Peyer's patch (tissue), 4 donors: ENCODE measurements around the gene HES4. TPM values are rescaled to one million over a fixed set of nuclear protein-coding genes. Genes with fewer than 3 reads are reported as not detected.

Source experiments
- DNase-seq, 3 donors: peaks; one replicate each; pipeline ENCODE4 v3.0.0-alpha.2; 2017 to 2019
- H3K27ac ChIP-seq, 4 donors: fragments of 200-600 bp; sonication (generic); one replicate each; pipeline ENCODE4 v1.5.1; 2016 to 2019
- H3K27me3 ChIP-seq, 2 donors: fragments of 200-600 bp; sonication (generic); one replicate each; pipeline ENCODE4 v1.5.1; 2019
- H3K36me3 ChIP-seq, 3 donors: fragments of 200-600 bp; sonication (generic); one replicate each; pipeline ENCODE4 v1.5.1; 2016 to 2019
- H3K4me1 ChIP-seq, 4 donors: fragments of 200-600 bp; sonication (generic); one replicate each; pipeline ENCODE4 v1.5.1; 2016 to 2019
- H3K4me3 ChIP-seq, 4 donors: fragments of 200-600 bp; sonication (generic); 1 replicate in 3 of 4; 2 replicates in 1 of 4; pipeline ENCODE4 v1.5.1; 2016 to 2019; ENCODE audit warnings: mild to moderate bottlenecking in 1 of 4
- H3K9me3 ChIP-seq, 4 donors: fragments of 200-600 bp; sonication (generic); one replicate each; pipeline ENCODE4 v1.5.1; 2016 to 2019; ENCODE audit warnings: mild to moderate bottlenecking in 1 of 4
- CTCF ChIP-seq, 6 experiments: fragments of 450-650 bp in 4 of 6; fragments of 200-600 bp in 2 of 6; sonication (generic) in 1 of 6; IDR thresholded peaks; one replicate each; pipeline ENCODE4 v1.5.1; 2017 to 2019; ENCODE audit warnings: antibody characterized with exemption in 6 of 6, mild to moderate bottlenecking in 3 of 6, moderate library complexity in 1 of 6
- POLR2A ChIP-seq, 2 donors: fragments of 450-650 bp; IDR thresholded peaks; one replicate each; pipeline ENCODE4 v1.5.1; 2017; ENCODE audit warnings: antibody characterized with exemption in 2 of 2, mild to moderate bottlenecking in 2 of 2, moderate library complexity in 2 of 2
- total RNA-seq, 4 donors: library from RNA; depleted of rRNA; stranded (reverse); fragments of >200 nt; gene quantifications; one replicate each; pipeline ENCODE4 v1.1.0, GENCODE V29; 2016

HES4 gene
- total RNA-seq, 4 donors from 2014 or later = 3.9 to 12.4 (median 7.7) TPM

- Histone ChIP-seq H3K27ac (no peak overlapping the region), H3K4me3 (no peak overlapping the region), H3K36me3 (no peaks in the 10 kb centered on the region), H3K9me3 (no peaks in the 10 kb centered on the region), H3K27me3 (no peaks in the 10 kb centered on the region), H3K4me1 (peaks cover 0 to 4% (median 0%) of the 10 kb centered on the region in 4 donors)
- TF ChIP-seq CTCF (IDR thresholded peaks at IDR 0.05) = no peak
- DNase-seq = no peak
Measured at GRCh38 chr1:982765-983436, 17.0 kb downstream of the HES4 start.

- Histone ChIP-seq H3K4me3 (no peak within 1 kb of the TSS), H3K27ac (no peak within 1 kb of the TSS), H3K27me3 (no peaks in the 10 kb centered on the region), H3K4me1 (peaks cover 0 to 4% (median 0%) of the 10 kb centered on the region in 4 donors), H3K9me3 (no peaks in the 10 kb centered on the region), H3K36me3 (no peaks in the 10 kb centered on the region)
- DNase-seq = no peak
- no peak for TF ChIP-seq POLR2A (IDR thresholded peaks at IDR 0.05)
- TF ChIP-seq CTCF (IDR thresholded peaks at IDR 0.05) = no peak
Measured at GRCh38 chr1:981955-982558, 17.8 kb downstream of the HES4 start, which contains the start of gene PERM1. PERM1 (minus strand) TSS chr1:982093; CDS start chr1:981029, 1,064 bp downstream.

- DNase-seq = no peak
- no peak for TF ChIP-seq CTCF (IDR thresholded peaks at IDR 0.05)
- Histone ChIP-seq H3K9me3 (no peaks in the 10 kb centered on the region), H3K4me3 (no peak overlapping the region), H3K36me3 (no peaks in the 10 kb centered on the region), H3K27ac (no peak overlapping the region), H3K4me1 (peaks cover 0 to 4% (median 0%) of the 10 kb centered on the region in 4 donors), H3K27me3 (no peaks in the 10 kb centered on the region)
Measured at GRCh38 chr1:981491-981954, 18.4 kb downstream of the HES4 start.

GRCh38 chr1:980602-981395 lies 19.1 kb downstream of the HES4 start:
- Histone ChIP-seq H3K36me3 (no peaks in the 10 kb centered on the region), H3K9me3 (no peaks in the 10 kb centered on the region), H3K4me3 (no peak overlapping the region), H3K27ac (no peak overlapping the region), H3K4me1 (peaks cover 0 to 11% (median 3%) of the 10 kb centered on the region in 4 donors), H3K27me3 (no peaks in the 10 kb centered on the region)
- DNase-seq = no peak
- TF ChIP-seq CTCF (IDR thresholded peaks at IDR 0.05) (no peak), POLR2A (IDR thresholded peaks at IDR 0.05) (no peak)

GRCh38 chr1:980137-980571 lies 19.7 kb downstream of the HES4 start:
- Histone ChIP-seq H3K9me3 (no peaks in the 10 kb centered on the region), H3K4me1 (peaks cover 0 to 13% (median 4%) of the 10 kb centered on the region in 4 donors), H3K36me3 (no peaks in the 10 kb centered on the region), H3K27ac (no peak overlapping the region), H3K27me3 (no peaks in the 10 kb centered on the region), H3K4me3 (no peak overlapping the region)
- no peak for DNase-seq
- no peak for TF ChIP-seq CTCF (IDR thresholded peaks at IDR 0.05)
- TF ChIP-seq POLR2A (IDR thresholded peaks at IDR 0.05) = no peak
